Colonic mucosa (tissue), 4 donors: Measurements from ENCODE around the gene SLC6A6. TPM values are rescaled to one million over a fixed set of nuclear protein-coding genes. Genes with fewer than 3 reads are reported as not detected.

Experiments
- DNase-seq: peaks from one replicate; pipeline ENCODE4 v3.0.0-alpha.2; 2020
- H3K27ac ChIP-seq: fragments of 200-600 bp; one replicate; pipeline ENCODE4 v1.8.0; 2021
- H3K27me3 ChIP-seq: fragments of 200-600 bp; one replicate; pipeline ENCODE4 v1.8.0; 2021
- H3K36me3 ChIP-seq: fragments of 200-600 bp; one replicate; pipeline ENCODE4 v1.8.0; 2021
- H3K4me1 ChIP-seq: fragments of 200-600 bp; one replicate; pipeline ENCODE4 v1.8.0; 2021; ENCODE audit warnings: mild to moderate bottlenecking
- H3K4me3 ChIP-seq: fragments of 200-600 bp; one replicate; pipeline ENCODE4 v1.8.0; 2021
- H3K9ac ChIP-seq, 2 donors: one replicate each; pipeline ENCODE4 v1.7.0; 2013; ENCODE audit warnings: control low read depth in 2 of 2, low read depth in 2 of 2, low read length in 2 of 2
- H3K9me3 ChIP-seq: fragments of 200-600 bp; one replicate; pipeline ENCODE4 v1.8.0; 2021
- CTCF ChIP-seq: fragments of 200-600 bp; IDR thresholded peaks from one replicate; pipeline ENCODE4 v1.8.0; 2022; ENCODE audit warnings: antibody characterized with exemption, mild to moderate bottlenecking
- intact Hi-C: fragments of 100-400 bp; cut with DNase I; formaldehyde crosslinking; loops from one replicate; pipeline ENCODE4 v1.14.1; 2022
- total RNA-seq, 2 donors: library from RNA; stranded (reverse); fragmentation: NEBNext Ultra II Directional in 1 of 2; extraction: Animal tissue kit (Norgen Biotek cat#: 25700) in 1 of 2; gene quantifications; one replicate each; pipeline ENCODE4 v1.2.1, GENCODE V29; 2021
- donor health status: healthy.
- donor health status: DM: no; HTN: no; CAD: no.
- donor health status: DM: no; HTN: no; CAD: no.

The SLC6A6 gene
- total RNA-seq, 2 donors from 2014 or later: 7.2 to 13.0 TPM

GRCh38 chr3:14446988-14447570 lies 44.7 kb downstream of the SLC6A6 start:
- intact Hi-C loops: no loop called here
- H3K27me3 ChIP-seq: no peaks in the 10 kb centered on the region
- no peak overlapping the region for H3K27ac ChIP-seq
- no peaks in the 10 kb centered on the region for H3K9me3 ChIP-seq
- DNase-seq: no peak
- H3K36me3 ChIP-seq: no peaks in the 10 kb centered on the region
- peaks cover 2% of the 10 kb centered on the region for H3K4me1 ChIP-seq
- H3K4me3 ChIP-seq: no peak overlapping the region
- no peak for TF ChIP-seq CTCF
- H3K9ac ChIP-seq: no peak overlapping the region

- intact Hi-C loops: no loop called here
- H3K27me3 ChIP-seq: no peaks in the 10 kb centered on the region
- no peak overlapping the region for H3K9ac ChIP-seq
- H3K9me3 ChIP-seq: no peaks in the 10 kb centered on the region
- DNase-seq: no peak
- no peak for TF ChIP-seq CTCF
- no peak overlapping the region for H3K4me3 ChIP-seq
- H3K4me1 ChIP-seq: peaks cover 9% of the 10 kb centered on the region
- no peaks in the 10 kb centered on the region for H3K36me3 ChIP-seq
- H3K27ac ChIP-seq: no peak overlapping the region
These were observed 45.7 kb downstream of the SLC6A6 start for GRCh38 chr3:14448063-14448462.

- Histone ChIP-seq H3K27me3 (no peaks in the 10 kb centered on the region), H3K4me1 (peaks cover 14% of the 10 kb centered on the region), H3K27ac (no peak overlapping the region), H3K9ac (no peak overlapping the region), H3K36me3 (no peaks in the 10 kb centered on the region), H3K9me3 (no peaks in the 10 kb centered on the region), H3K4me3 (no peak overlapping the region)
- no peak for DNase-seq
- TF ChIP-seq CTCF: no peak
- intact Hi-C loops: no loop called here
These were observed 46.6 kb downstream of the SLC6A6 start for GRCh38 chr3:14448756-14449727.

GRCh38 chr3:14450506-14450905 lies 48.1 kb downstream of the SLC6A6 start:
- TF ChIP-seq CTCF: no peak
- H3K4me3 ChIP-seq: no peak overlapping the region
- no peak overlapping the region for H3K27ac ChIP-seq
- peaks cover 14% of the 10 kb centered on the region for H3K4me1 ChIP-seq
- no peak overlapping the region for H3K9ac ChIP-seq
- no peaks in the 10 kb centered on the region for H3K36me3 ChIP-seq
- H3K27me3 ChIP-seq: no peaks in the 10 kb centered on the region
- intact Hi-C loops: no loop called here
- no peaks in the 10 kb centered on the region for H3K9me3 ChIP-seq
- DNase-seq: no peak

- no peaks in the 10 kb centered on the region for H3K27me3 ChIP-seq
- TF ChIP-seq CTCF: no peak
- no peaks in the 10 kb centered on the region for H3K36me3 ChIP-seq
- H3K4me3 ChIP-seq: no peak overlapping the region
- no peak for DNase-seq
- H3K9ac ChIP-seq: no peak overlapping the region
- peaks cover 14% of the 10 kb centered on the region for H3K4me1 ChIP-seq
- intact Hi-C loops: no loop called here
- H3K9me3 ChIP-seq: no peaks in the 10 kb centered on the region
- no peak overlapping the region for H3K27ac ChIP-seq
These were observed 48.7 kb downstream of the SLC6A6 start for GRCh38 chr3:14450922-14451606.
